Measurements from ENCODE around the gene RPL32.
"Not testable (repeated sequence)": the region's sequence is repeated elsewhere in the genome, so short reads cannot be mapped to it uniquely, and the experiment has no call there.

Gene RPL32

GRCh38 chr3:12807601-12808359 is 33.6 kb downstream of the RPL32 start:
- no peak for DNase-seq

GRCh38 chr3:12807066-12807465 is 34.3 kb downstream of the RPL32 start:
- DNase-seq, result no peak

- no peak for DNase-seq
These were observed 38.0 kb downstream of the RPL32 start for GRCh38 chr3:12803371-12803770.

- no peak for DNase-seq
These were observed 41.6 kb downstream of the RPL32 start for GRCh38 chr3:12799525-12800440.

GRCh38 chr3:12798559-12799179 is 42.7 kb downstream of the RPL32 start:
- DNase-seq, result no peak

- DNase-seq, result no peak
These were observed 43.3 kb downstream of the RPL32 start for GRCh38 chr3:12797892-12798558.

- DNase-seq, result no peak
These were observed 44.1 kb downstream of the RPL32 start for GRCh38 chr3:12797124-12797891.

- DNase-seq, result peak; percentile 33
These were observed 44.9 kb downstream of the RPL32 start, which contains the start of gene CAND2 for GRCh38 chr3:12796171-12797123. Gene CAND2, plus strand, starts transcription at chr3:12796680. Its CDS starts 41 bp downstream, at chr3:12796721.

- DNase-seq, result no peak
These were observed 47.7 kb downstream of the RPL32 start for GRCh38 chr3:12793701-12794100.

- DNase-seq, result no peak
These were observed 49.9 kb downstream of the RPL32 start for GRCh38 chr3:12791430-12791829.

- not testable (repeated sequence) for DNase-seq
These were observed 53.2 kb downstream of the RPL32 start for GRCh38 chr3:12787967-12788690.

GRCh38 chr3:12787346-12787745 is 54.0 kb downstream of the RPL32 start:
- DNase-seq, result peak; percentile 29

GRCh38 chr3:12785096-12785495 is 56.3 kb downstream of the RPL32 start:
- no peak for DNase-seq

Data from central memory CD4-positive, alpha-beta T cell (primary cell).